Measurements from ENCODE around the gene TIAM1.

Gene TIAM1

DNA sequence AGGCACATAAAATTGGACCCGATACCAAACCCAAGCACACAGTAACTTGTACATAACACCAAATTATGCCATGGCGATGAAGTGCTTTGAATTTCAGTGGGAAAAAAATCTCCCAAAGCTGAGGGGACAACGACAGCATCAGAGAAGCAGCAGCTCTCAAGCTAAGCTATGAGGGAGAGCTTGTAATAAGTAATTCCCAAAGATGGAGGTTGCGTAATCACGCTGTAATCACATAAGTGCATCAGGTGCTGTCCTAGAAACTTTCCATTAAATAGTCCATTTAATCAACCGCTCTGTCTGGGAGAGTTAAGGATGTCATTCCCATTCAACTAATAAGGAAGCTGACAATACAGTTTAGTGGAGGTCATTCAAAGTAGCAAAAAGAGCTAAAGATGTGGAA lies 268.2 kb downstream of the TIAM1 start:
- DNase-seq (ENCODE audit: low read depth): no peak
- H3K4me3 ChIP-seq (ENCODE audit: low read length): no peak overlapping the region
- TF ChIP-seq, protein P1, sequence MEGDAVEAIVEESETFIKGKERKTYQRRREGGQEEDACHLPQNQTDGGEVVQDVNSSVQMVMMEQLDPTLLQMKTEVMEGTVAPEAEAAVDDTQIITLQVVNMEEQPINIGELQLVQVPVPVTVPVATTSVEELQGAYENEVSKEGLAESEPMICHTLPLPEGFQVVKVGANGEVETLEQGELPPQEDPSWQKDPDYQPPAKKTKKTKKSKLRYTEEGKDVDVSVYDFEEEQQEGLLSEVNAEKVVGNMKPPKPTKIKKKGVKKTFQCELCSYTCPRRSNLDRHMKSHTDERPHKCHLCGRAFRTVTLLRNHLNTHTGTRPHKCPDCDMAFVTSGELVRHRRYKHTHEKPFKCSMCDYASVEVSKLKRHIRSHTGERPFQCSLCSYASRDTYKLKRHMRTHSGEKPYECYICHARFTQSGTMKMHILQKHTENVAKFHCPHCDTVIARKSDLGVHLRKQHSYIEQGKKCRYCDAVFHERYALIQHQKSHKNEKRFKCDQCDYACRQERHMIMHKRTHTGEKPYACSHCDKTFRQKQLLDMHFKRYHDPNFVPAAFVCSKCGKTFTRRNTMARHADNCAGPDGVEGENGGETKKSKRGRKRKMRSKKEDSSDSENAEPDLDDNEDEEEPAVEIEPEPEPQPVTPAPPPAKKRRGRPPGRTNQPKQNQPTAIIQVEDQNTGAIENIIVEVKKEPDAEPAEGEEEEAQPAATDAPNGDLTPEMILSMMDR (conservative IDR thresholded peaks at IDR 0.05; ENCODE audit: low read depth, low read length): no peak

DNA sequence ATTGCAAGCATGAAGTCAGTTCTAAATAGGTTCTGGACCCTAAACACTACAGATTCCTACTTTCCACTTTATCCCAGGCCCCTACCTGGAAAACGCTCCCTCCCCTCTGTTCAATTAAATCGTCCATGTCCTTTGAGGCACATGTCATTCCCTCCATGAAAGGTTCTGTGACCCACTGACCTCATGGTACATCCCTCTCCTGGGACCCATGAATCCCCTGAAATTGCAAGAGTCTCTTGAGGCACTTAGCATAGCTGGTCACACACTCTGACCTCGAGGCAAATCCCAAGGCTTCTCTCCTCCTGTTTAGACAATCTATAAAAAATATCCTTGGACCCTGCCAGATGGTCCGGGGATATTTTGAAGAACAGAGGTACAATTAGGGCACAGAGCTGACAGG lies 271.5 kb downstream of the TIAM1 start:
- TF ChIP-seq, protein P1 (conservative IDR thresholded peaks at IDR 0.05; ENCODE audit: low read depth, low read length): no peak
- H3K4me3 ChIP-seq (ENCODE audit: low read length): no peak overlapping the region
- no peak for DNase-seq (ENCODE audit: low read depth)

Data from retinal pigment epithelial cell (primary cell).